ENCODE results near the gene MFN2.
"Not testable (repeated sequence)": the region's sequence is repeated elsewhere in the genome, so short reads cannot be mapped to it uniquely, and the experiment has no call there.

MFN2 gene

GRCh38 chr1:11990303-11991032, 10.2 kb downstream of the MFN2 start:
- H3K27ac ChIP-seq: peak overlapping the region in 1 of 21 experiments; percentile 12
- no peak overlapping the region for H3K4me3 ChIP-seq

GRCh38 chr1:11991969-11992676, 11.9 kb downstream of the MFN2 start:
- H3K4me3 ChIP-seq: no peak overlapping the region
- no peak overlapping the region for H3K27ac ChIP-seq

DNA sequence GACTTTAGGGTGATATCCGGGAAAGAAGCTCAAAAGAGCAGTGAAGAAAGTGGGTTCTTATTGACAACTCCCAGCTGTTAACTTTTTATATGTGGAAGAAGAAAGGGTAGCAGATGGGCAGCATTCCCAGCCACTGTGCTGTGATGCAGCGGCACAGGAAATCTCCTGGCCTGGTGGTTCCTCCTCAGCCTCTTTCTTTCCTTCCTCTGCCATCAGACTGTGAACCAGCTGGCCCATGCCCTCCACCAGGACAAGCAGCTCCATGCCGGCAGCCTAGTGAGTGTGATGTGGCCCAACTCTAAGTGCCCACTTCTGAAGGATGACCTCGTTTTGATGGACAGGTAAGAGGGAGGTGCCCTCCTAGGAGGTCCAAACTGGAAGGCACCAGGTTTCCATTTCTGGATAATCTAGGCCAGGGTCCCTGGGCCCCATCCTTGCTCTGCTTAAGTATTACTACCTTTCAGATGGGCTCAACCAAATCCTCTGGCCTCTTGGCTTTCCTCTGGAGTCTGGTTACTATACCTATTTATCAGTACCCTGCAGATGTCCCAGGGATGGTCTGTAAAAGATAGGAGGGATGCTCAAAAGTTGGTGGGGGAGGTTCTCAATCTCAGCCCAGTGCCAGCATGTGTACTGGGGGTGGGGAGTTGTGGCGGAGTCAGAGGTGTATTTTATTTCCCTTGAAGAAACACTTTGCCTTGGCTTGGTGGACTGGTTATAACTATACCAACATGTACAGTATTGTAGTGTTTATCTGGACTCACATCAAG, 17.0 kb downstream of the MFN2 start:
- Histone ChIP-seq H3K27ac (no peak overlapping the region), H3K4me3 (no peak overlapping the region)

GRCh38 chr1:11998636-11999035, 18.4 kb downstream of the MFN2 start:
- Histone ChIP-seq H3K4me3 (no peak overlapping the region), H3K27ac (no peak overlapping the region)

GRCh38 chr1:11999236-11999635, 19.0 kb downstream of the MFN2 start:
- no peak overlapping the region for H3K4me3 ChIP-seq
- no peak overlapping the region for H3K27ac ChIP-seq

- Histone ChIP-seq H3K27ac (peak overlapping the region in 1 of 21 experiments; percentile 17), H3K4me3 (no peak overlapping the region)
Measured at GRCh38 chr1:12001249-12001917, 21.1 kb downstream of the MFN2 start.

DNA sequence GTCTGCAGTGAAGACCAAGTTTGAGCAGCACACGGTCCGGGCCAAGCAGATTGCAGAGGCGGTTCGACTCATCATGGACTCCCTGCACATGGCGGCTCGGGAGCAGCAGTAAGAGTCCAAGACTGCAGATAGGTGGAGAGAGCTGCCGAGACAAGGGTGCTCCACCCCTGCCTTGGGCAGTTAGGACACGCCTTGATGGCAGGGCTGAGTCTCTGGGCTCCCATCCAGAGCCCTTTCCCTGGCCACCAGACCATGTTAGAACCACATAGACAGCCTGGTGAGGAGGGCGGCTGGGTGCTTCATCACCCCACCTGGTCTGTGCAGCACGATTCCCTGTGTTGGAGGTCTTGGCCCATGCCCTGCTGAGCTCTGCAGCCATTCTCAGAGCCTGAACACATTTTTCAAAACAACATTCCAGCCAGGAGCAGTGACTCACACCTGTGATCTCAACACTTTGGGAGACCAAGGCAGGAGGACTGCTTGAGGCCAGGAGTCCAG, 21.8 kb downstream of the MFN2 start:
- Histone ChIP-seq H3K27ac (peak overlapping the region in 1 of 21 experiments; percentile 17), H3K4me3 (no peak overlapping the region)

DNA sequence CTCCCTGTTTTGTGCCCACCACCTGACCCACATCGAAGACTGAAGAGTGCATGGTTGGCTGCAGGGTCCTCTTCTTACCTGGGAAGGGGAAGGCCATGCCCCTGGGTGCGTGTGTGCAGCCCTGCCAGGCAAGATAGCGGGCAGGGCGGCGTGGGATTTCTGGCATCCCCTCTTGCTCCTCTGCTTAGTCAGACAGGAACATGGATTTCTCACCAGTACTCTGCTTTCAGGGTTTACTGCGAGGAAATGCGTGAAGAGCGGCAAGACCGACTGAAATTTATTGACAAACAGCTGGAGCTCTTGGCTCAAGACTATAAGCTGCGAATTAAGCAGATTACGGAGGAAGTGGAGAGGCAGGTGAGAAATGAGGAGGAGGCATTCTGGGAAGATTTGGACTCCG, 23.5 kb downstream of the MFN2 start:
- no peak overlapping the region for H3K4me3 ChIP-seq
- no peak overlapping the region for H3K27ac ChIP-seq

- no peak overlapping the region for H3K27ac ChIP-seq
- no peak overlapping the region for H3K4me3 ChIP-seq
Measured at GRCh38 chr1:12005488-12006166, 25.4 kb downstream of the MFN2 start.

- no peak overlapping the region for H3K4me3 ChIP-seq
- H3K27ac ChIP-seq: peak overlapping the region in 1 of 21 experiments; percentile 2
Measured at GRCh38 chr1:12006167-12006921, 26.1 kb downstream of the MFN2 start.

DNA sequence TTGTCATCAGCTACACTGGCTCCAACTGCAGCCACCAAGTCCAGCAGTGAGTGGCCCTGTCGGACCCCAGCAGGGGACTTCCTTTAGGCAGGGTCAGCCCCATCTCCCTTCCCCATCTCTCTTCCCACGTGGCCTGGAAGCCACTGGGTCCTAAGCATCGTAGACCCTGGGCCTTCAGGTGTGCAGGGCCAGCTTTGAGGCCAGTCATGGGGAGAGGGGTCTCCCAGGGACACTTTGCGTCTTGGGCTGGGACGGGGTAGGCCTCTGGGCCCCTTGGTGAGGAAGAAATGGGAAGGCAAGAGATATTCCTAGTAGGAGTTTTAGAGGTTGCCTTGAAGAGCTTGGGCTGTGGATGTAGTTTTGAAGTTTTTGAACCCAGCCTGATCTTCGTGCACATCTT, 27.0 kb downstream of the MFN2 start:
- H3K27ac ChIP-seq: peak overlapping the region in 1 of 21 experiments; percentile 2
- H3K4me3 ChIP-seq: no peak overlapping the region

- not testable (repeated sequence) for H3K4me3 ChIP-seq, H3K27ac ChIP-seq
Measured at GRCh38 chr1:12008355-12008754, 28.1 kb downstream of the MFN2 start.

GRCh38 chr1:12009318-12009947, 29.2 kb downstream of the MFN2 start:
- no peak overlapping the region for H3K4me3 ChIP-seq
- H3K27ac ChIP-seq: no peak overlapping the region

- no peak overlapping the region for H3K4me3 ChIP-seq
- H3K27ac ChIP-seq: peak overlapping the region in 1 of 21 experiments; percentile 3
Measured at GRCh38 chr1:12010746-12011570, 30.7 kb downstream of the MFN2 start.

GRCh38 chr1:12011998-12012397, 31.8 kb downstream of the MFN2 start:
- Histone ChIP-seq H3K27ac (peak overlapping the region in 2 of 21 experiments; percentile 0 to 8), H3K4me3 (no peak overlapping the region)

GRCh38 chr1:12012560-12013316, 32.5 kb downstream of the MFN2 start:
- Histone ChIP-seq H3K4me3 (no peak overlapping the region), H3K27ac (peak overlapping the region in 2 of 21 experiments; percentile 0 to 7)
